GM21447 (cell line): ENCODE data around the gene SMCR8.
"Not testable (repeated sequence)": the region's sequence is repeated elsewhere in the genome, so short reads cannot be mapped to it uniquely, and the experiment has no call there.

Experiments used
- ATAC-seq: cut with Tn5 transposase; IDR thresholded peaks from one replicate; pipeline ENCODE4 v1.9.1; 2021; ENCODE audit not compliant: unreplicated experiment

SMCR8 gene

DNA sequence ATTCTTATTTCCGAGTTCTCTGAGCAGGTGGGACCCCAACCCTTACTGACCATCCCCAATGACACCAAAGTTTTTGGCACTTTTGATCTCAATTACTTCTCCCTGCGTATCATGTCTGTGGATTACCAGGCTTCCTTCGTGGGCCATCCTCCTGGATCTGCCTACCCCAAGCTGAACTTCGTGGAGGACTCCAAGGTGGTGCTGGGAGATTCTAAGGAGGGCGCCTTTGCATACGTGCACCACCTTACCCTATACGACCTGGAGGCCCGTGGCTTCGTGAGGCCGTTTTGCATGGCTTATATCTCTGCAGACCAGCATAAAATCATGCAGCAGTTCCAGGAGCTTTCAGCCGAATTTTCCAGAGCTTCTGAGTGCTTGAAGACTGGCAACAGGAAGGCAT, 868 bp downstream of the SMCR8 start:
- no peak for ATAC-seq

GRCh38 chr17:18318117-18318516, 3.0 kb downstream of the SMCR8 start:
- no peak for ATAC-seq

DNA sequence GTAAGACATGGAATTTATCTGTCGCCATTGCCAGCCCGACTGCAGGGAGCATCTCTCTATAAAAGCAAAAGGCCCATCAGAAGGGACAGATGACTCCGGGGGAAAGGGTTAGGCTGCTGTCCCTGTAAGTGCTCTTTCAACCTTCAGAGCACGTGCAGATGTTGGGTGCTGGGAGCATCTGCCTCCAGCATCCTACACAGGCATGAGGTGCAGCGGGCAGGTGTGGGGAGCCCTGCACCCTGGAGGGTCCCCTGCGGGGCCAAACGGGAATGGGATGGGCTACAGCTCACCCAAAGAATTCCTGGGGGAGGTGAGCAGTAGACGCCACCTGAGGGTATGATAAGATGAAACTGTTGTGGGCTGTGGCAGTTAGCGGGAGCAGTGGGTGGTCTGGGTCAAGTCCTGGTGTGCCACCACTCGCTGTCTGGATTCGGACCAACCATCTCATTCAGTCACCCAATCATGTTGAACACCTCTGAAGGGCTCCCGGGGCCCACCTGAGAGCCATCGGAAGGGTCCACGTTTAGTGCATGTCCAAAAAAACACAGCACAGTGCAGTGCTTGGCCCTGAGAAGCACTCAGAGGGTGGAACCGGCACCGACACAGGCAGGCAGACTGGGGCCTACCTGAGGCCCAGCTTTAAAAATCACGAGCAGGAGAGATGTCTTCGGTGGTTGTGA, 3.8 kb downstream of the SMCR8 start:
- ATAC-seq: no peak

DNA sequence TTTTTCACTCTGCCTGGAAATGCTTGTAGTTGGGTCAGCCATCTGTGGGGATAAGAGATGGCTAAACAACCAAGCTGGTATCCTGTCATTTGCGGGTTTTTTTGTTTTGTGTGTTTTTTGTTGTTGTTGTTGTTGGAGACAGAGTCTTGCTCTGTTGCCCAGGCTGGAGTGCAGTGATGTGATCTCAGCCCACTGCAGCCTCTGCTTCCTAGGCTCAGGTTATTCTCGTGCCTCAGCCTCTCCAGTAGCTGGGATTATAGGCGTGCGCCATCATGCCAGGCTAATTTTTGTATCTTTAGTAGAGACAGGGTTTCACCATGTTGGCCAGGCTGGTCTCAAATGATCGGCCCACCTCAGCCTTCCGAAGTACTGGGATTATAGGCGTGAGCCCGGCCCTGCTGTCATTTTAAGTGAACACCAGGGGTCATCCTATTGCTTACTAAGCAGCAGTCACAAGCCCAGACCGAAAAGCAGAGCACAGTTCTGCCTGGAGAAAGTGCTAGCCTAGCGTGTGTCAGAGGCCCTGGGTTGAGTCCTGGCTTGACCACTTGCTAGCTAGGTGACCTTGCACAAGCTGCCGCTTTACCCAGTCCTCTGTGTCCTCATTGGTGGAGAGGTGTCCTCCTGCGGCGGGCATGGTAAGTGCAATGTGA, 4.6 kb downstream of the SMCR8 start:
- ATAC-seq: no peak

DNA sequence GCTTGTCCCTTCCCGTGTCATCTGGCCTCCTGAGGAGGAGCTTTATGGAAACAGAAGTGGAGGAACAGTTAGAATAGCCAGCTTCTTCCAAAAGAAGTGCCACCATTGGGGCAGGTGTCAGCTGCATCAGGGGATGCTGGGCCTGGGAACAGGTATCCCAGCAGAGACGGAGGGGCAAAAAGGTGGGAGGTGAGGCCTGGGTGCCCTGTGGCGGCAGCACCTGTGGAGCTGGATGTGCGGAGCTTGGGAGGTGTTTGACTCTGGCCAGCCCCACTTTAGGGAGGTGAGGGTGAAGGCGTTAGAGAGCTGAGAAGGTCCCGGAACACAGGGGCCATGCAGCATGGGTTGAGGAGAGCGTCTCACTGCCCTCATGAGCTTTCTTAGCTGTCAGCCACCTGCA, 5.2 kb downstream of the SMCR8 start:
- no peak for ATAC-seq

GRCh38 chr17:18321309-18321708, 6.2 kb downstream of the SMCR8 start:
- no peak for ATAC-seq

GRCh38 chr17:18322522-18322921, 7.4 kb downstream of the SMCR8 start:
- no peak for ATAC-seq

- no peak for ATAC-seq
Observed at GRCh38 chr17:18323007-18323406, 7.9 kb downstream of the SMCR8 start.

- ATAC-seq: no peak
Observed at GRCh38 chr17:18323507-18324139, 8.5 kb downstream of the SMCR8 start.

DNA sequence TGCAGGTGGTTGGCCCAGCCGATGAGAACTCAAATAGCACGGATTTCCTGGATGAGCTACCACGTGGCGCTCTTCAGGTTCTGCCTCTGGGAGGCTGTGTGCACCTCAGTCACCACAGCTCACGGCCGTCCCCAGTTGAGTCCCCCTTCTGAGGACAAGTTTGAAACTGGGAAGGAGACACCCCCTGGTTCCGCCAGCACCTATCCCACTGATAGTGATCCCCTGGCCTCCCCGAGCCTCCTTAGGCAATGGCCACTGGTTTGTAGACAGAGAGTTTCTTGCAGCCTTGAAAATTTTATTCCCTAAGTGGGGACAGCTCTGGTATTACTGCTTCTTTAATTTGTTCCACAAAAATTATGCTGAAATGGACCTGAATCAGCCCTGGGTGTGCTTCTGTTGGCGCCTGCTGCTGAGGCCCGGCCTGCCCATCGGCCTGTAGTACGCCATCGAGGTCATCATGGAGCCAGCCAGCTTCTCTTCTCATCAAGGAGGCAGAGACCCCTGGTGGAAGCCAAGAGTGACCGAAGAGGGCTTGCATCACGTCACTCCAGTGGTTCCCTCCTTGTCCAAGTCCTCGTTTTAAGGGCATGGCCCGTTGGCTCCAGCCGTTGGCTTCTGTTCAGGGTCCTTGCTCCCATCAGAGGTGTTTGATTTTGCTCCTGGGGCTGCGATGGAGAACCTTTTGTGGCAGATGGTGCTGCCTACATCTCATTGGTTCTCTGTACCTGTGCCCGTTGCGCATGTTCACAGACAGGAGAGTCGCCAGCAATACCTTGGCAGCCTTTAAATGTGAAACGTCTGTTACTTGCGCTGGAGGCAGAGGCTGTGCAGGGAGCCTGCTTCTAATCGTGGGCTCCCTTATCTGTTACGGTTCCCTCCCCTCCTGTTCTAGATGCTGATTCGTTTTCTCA, 9.3 kb downstream of the SMCR8 start:
- no peak for ATAC-seq

DNA sequence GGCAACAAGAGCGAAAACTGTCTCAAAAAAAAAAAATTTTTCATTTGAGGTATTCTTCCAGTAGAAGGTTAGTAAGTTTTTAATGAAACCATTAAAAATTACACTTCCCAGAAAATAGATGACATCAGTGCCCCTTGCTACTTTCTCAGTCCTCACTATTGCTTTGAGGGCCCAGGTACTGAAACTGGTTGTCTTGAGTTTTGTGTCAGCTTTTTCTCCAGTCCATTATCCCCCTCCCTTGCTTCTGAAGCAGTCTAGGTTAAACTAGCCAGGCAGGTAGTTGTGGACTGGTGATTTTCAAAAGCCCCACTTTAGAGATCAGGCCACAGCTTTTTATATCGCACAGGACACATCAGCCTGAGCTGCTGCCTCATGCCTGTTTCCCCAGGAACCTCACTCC, 10.9 kb downstream of the SMCR8 start:
- ATAC-seq: no peak

- ATAC-seq: no peak
Observed at GRCh38 chr17:18326572-18326971, 11.5 kb downstream of the SMCR8 start.

DNA sequence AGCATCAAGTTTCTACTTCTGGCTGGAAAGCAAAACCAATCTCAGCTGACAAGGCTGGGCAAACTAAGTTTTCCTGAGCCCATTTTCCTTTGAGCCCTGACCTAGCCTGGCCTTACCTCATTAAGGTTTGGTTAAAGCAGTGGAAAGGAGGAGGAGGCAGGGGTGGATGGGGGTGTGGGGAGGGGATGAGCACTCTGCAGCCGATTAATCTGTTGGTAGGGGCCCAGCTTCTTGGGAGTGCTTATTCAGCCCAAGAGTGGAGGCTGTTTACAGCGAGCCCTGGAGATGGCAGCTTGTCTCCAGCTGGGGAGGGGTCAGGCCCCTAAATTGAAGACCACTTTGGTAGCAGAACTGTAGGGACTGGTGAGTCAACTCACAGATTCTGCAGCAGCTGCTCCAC, 12.0 kb downstream of the SMCR8 start:
- ATAC-seq: no peak

- ATAC-seq: no peak
Observed at GRCh38 chr17:18327556-18327955, 12.5 kb downstream of the SMCR8 start.

DNA sequence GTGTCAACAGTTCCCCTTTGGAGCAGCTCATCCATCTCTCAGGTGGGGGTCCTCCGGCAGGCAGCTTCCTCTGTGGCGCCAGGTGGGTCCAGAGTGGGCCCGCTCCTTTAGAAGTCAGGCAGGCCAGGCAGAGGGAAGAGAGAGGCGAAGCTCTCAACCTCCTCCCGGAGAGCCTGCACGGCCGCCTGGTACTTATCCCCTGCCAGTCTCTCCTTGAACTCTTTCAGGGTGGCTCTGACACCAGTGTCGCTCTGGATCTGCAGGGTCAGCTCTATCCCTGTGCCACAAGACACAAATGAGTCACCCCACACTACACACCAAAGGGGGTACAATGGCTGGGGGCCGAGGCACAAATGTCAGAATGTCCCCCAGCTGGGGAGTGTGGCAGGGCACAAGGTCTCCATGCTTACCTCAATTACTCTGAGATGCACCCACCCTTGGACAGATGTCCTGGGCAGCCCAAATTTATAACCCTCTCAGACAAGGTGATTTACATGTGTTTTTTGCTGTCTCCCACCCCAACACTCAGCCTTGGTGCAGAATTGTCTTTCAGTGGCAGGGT, 13.6 kb downstream of the SMCR8 start:
- no peak for ATAC-seq

DNA sequence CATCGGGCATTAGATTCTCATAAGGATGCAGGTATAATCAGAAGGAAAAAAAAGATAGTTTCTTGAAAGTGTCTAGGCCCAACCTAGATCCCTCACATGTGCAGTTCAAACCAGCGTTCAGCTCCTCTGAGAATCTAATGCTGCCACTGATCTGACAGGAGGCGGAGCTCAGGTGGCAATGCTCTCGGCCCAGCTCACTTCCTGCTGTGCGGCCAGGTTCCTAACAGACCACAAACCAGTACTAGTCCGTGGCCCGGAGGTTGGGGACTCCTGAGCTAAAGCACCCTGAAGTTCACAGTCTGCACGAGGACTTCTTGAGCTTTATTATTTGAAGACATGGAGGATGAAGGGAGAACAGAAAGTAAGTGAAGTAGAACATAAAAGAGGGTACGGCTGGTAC, 16.8 kb downstream of the SMCR8 start:
- no peak for ATAC-seq

GRCh38 chr17:18332909-18333489, 17.9 kb downstream of the SMCR8 start:
- ATAC-seq: no peak

DNA sequence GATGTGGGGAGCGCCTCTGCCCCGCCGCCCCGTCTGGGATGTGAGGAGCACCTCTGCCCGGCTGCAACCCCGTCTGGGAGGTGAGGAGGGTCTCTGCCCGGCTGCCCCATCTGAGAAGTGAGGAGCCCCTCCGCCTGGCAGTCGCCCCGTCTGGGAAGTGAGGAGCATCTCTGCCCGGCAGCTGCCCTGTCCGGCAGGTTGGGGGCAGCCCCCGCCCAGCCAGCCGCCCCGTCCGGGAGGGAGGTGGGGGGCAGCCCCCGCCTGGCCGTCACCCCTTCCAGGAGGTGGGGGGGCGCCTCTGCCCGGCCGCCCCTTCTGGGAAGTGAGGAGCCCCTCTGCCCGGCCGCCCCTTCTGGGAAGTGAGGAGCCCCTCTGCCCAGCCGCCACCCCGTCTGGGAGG, 23.1 kb downstream of the SMCR8 start:
- ATAC-seq: not testable (repeated sequence)

DNA sequence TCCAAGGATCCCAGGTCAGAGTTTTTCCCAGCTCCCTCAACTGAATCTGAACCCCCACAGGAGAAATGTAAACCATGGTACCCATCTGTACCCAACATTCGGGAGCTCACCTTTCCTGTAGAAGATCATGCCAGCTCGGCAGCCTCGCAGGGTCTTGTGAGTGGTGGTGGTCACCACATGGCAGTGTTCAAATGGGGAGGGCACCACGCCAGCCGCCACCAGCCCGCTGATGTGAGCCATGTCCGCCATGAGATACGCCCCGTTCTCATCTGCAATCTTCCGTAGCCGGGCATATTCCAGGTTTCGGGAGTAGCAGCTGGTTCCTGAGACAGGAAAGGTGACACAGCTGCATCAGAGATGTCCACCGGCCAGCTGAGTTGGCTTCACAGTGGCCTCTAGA, 24.8 kb downstream of the SMCR8 start:
- no peak for ATAC-seq

DNA sequence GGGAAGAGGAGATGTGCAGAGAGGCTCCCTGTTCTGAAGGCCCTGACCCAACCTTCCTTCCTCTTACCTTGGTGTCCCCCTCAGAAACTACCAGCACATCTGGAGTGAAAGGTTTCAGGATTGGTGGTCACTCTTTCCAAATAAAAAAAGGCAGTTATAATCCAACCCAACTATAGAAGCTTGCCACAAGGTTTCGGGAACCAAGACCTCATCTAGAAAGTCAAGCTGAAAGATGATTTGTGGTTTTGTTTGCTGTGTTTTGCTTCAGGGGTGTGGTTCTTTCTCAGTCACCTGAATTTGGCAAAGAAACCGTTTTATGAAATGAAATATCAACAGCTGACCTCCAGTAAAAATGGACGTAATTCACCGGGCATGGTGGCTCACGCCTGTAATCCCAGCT, 28.9 kb downstream of the SMCR8 start:
- no peak for ATAC-seq

DNA sequence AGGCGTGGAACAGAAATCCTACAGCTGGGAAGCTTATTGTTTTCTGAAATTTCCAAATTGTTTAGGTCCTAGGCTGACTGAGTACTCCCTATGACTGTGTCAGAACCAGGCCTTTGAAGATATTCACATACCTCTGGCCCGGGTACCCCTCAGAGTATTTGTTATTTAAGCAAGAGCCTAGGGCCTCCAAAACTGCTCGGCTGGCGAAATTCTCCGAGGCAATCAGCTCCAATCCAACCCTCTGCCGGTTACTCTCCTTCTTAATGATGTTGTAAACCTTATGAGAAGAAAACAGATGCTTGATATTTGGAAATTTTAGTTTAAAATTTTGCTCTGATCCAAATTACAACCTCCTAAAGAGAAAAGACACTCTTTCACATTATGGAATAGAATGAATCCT, 38.4 kb downstream of the SMCR8 start:
- ATAC-seq: no peak
